Measurements from ENCODE around the gene INPP4B. TPM values are rescaled to one million over a fixed set of nuclear protein-coding genes. Genes with fewer than 3 reads are reported as not detected.

INPP4B gene
- total and polyA plus RNA-seq, 9 donors, result 1.7 to 14.7 (median 10.7) TPM

DNA sequence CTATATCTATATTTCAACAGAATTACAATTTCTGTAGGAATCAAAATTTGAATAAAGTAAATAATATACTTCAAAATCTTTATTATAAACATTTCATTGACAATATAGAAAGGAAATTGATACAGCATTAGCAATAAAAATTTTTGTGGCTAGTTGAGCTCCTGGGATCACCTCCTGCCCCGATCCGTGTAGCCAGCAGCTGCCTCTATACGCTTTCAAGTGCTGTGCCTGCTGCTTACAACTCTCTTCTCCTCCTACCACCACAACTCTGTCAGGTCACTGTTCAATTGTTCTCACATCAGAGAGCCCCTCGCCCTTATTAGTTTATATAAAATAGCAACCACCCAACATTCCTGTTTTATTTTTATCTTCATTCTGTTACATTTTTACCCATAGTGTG, 27.6 kb downstream of the INPP4B start:
- intact Hi-C loops (cut with DNase I), result no loop called here
- no peak for TF ChIP-seq EP300 (IDR thresholded peaks at IDR 0.05)
- TF ChIP-seq POLR2A (IDR thresholded peaks at IDR 0.05), result no peak
- TF ChIP-seq, protein P1, sequence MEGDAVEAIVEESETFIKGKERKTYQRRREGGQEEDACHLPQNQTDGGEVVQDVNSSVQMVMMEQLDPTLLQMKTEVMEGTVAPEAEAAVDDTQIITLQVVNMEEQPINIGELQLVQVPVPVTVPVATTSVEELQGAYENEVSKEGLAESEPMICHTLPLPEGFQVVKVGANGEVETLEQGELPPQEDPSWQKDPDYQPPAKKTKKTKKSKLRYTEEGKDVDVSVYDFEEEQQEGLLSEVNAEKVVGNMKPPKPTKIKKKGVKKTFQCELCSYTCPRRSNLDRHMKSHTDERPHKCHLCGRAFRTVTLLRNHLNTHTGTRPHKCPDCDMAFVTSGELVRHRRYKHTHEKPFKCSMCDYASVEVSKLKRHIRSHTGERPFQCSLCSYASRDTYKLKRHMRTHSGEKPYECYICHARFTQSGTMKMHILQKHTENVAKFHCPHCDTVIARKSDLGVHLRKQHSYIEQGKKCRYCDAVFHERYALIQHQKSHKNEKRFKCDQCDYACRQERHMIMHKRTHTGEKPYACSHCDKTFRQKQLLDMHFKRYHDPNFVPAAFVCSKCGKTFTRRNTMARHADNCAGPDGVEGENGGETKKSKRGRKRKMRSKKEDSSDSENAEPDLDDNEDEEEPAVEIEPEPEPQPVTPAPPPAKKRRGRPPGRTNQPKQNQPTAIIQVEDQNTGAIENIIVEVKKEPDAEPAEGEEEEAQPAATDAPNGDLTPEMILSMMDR (IDR thresholded peaks at IDR 0.05), result no peak

DNA sequence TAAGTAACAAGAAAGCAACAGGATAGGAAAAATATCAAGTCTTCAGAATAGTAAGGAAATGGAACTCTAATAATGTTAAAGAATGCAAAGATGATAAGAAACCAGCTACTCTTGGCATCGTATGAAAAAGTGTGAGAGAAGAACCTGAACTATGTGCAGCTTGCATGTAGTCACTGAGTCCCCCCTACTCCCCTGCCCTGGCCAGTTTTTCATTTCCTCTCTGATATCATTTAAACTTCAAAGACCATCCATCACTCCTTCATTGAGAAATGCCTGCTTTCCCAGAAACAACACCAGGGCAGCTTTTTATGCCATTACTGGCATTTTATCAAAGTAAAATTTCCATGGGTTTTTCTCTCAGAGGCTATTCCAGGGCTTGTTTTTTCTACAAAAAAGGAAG, 28.1 kb downstream of the INPP4B start:
- no peak overlapping the region for H3K4me3 ChIP-seq
- intact Hi-C loops (cut with DNase I), result no loop called here
- H3K36me3 ChIP-seq, result no peaks in the 10 kb centered on the region
- DNase-seq, result no peak
- TF ChIP-seq, protein P1 (IDR thresholded peaks at IDR 0.05), result no peak
- TF ChIP-seq POLR2A (IDR thresholded peaks at IDR 0.05) (no peak), EP300 (IDR thresholded peaks at IDR 0.05) (no peak)
- WGBS, 3 donors, result 2 to 9% (median 6%) methylated on average over 1 of the region's 1 CpG
- H3K27me3 ChIP-seq, result no peaks in the 10 kb centered on the region
- H3K27ac ChIP-seq, result no peak overlapping the region
- peaks cover 5% of the 10 kb centered on the region for H3K4me1 ChIP-seq (ENCODE audit: insufficient read depth)
- no peaks in the 10 kb centered on the region for H3K9me3 ChIP-seq

More for the DNA sequence above, 27.6 kb downstream of the INPP4B start:
- Histone ChIP-seq H3K27me3 (no peaks in the 10 kb centered on the region), H3K27ac (no peak overlapping the region), H3K9me3 (no peaks in the 10 kb centered on the region), H3K36me3 (no peaks in the 10 kb centered on the region), H3K4me1 (ENCODE audit: insufficient read depth) (peaks cover 5% of the 10 kb centered on the region), H3K4me3 (no peak overlapping the region)
- DNase-seq, result no peak
- WGBS, 3 donors, result 70 to 79% (median 77%) methylated on average over 4 of the region's 4 CpGs

DNA sequence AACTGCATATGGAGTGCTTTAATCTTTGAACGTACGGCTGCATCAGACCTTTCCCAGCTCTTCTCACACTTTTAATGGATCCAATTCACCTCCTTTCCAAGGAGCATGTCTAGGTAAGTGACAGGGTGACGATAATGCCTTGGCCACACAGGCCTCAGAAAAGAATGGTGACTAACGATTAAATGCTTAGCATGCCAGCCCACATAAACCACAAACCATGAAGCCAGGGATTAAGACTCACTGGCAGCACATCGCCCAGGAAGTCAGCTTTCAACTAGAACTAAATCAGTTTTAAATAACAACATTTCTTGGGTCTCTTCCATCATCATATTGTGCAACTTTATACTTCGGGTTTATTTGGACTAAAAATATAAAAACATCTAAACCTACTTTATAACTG, 28.7 kb downstream of the INPP4B start:
- no peak for TF ChIP-seq EP300 (IDR thresholded peaks at IDR 0.05)
- TF ChIP-seq, protein P1 (IDR thresholded peaks at IDR 0.05), result no peak
- no peak for TF ChIP-seq POLR2A (IDR thresholded peaks at IDR 0.05)
- Histone ChIP-seq H3K36me3 (no peaks in the 10 kb centered on the region), H3K9me3 (no peaks in the 10 kb centered on the region), H3K27ac (no peak overlapping the region), H3K4me1 (ENCODE audit: insufficient read depth) (peaks cover 5% of the 10 kb centered on the region), H3K27me3 (no peaks in the 10 kb centered on the region), H3K4me3 (no peak overlapping the region)
- WGBS, 3 donors, result 22 to 26% (median 25%) methylated on average over 6 of the region's 6 CpGs
- no peak for DNase-seq
- intact Hi-C loops (cut with DNase I), result no loop called here

DNA sequence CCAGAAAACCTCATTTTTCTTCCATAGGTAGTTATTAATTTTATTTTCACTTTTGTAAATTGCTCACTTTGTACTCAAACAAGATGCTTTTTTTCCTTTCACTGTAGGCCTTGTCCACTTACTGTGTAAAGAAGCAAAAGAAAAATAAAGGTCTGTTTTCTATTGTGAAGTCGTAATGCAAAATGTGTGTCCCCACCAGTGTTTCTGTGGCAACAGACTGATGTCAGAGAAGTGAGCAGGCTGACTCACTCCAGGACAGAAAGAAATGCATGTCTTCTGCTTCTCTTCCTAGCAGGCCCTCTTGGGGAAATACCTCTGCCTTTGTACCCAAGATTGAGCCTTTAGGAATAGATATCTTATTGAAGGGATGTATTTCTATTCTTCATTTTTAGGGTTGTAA, 30.3 kb downstream of the INPP4B start:
- DNase-seq, result no peak
- Histone ChIP-seq H3K27me3 (no peaks in the 10 kb centered on the region), H3K4me1 (ENCODE audit: insufficient read depth) (peaks cover 5% of the 10 kb centered on the region), H3K27ac (no peak overlapping the region), H3K4me3 (no peak overlapping the region), H3K9me3 (no peaks in the 10 kb centered on the region), H3K36me3 (no peaks in the 10 kb centered on the region)
- WGBS, 3 donors, result 39 to 75% (median 43%) methylated on average over 1 of the region's 1 CpG
- TF ChIP-seq EP300 (IDR thresholded peaks at IDR 0.05) (no peak), POLR2A (IDR thresholded peaks at IDR 0.05) (no peak)
- TF ChIP-seq, protein P1 (IDR thresholded peaks at IDR 0.05), result no peak
- intact Hi-C loops (cut with DNase I), result no loop called here

Data from ovary (tissue), 9 donors.